ENCODE measurements around the gene ATP1A1.

DNA sequence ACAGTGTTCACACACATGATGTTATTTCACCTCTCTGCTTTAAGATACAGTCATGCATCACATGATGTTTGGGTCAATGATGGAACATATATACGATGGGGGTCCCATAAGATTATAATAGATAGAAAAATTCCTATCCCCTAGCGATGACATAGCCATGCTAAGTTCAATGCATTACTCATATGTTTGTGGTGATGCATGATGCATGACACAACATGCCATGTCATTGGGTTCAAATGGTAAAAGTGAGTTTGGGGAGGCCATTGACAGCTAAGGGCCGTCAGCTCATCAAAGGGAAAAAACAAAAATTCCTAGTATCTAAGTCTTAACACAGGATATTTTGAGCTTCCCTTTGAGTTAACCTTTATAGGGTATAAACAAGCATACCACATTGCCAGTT is 73.6 kb downstream of the ATP1A1 start:
- TF ChIP-seq, protein P1, sequence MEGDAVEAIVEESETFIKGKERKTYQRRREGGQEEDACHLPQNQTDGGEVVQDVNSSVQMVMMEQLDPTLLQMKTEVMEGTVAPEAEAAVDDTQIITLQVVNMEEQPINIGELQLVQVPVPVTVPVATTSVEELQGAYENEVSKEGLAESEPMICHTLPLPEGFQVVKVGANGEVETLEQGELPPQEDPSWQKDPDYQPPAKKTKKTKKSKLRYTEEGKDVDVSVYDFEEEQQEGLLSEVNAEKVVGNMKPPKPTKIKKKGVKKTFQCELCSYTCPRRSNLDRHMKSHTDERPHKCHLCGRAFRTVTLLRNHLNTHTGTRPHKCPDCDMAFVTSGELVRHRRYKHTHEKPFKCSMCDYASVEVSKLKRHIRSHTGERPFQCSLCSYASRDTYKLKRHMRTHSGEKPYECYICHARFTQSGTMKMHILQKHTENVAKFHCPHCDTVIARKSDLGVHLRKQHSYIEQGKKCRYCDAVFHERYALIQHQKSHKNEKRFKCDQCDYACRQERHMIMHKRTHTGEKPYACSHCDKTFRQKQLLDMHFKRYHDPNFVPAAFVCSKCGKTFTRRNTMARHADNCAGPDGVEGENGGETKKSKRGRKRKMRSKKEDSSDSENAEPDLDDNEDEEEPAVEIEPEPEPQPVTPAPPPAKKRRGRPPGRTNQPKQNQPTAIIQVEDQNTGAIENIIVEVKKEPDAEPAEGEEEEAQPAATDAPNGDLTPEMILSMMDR (IDR thresholded peaks at IDR 0.05; ENCODE audit: extremely low read depth in 1 of 2, insufficient read depth in 1 of 2, low read depth in 1 of 2, low read length in 2 of 2) = no peak
- no peak for TF ChIP-seq JUN (IDR thresholded peaks at IDR 0.05; ENCODE audit: borderline replicate concordance, insufficient read depth, insufficient read length, low read depth)
